SK-N-MC (cell line): ENCODE results near the gene TRIM73.
"Not testable (repeated sequence)": the region's sequence is repeated elsewhere in the genome, so short reads cannot be mapped to it uniquely, and the experiment has no call there.

Experiments used
- EZH2 ChIP-seq: fragments of 200-600 bp; sonication (generic); IDR thresholded peaks from one replicate; pipeline ENCODE4 v1.6.1; 2017; ENCODE audit warnings: antibody characterized with exemption
- FOXP2 ChIP-seq: optimal IDR thresholded peaks from 2 replicates; pipeline ENCODE3; 2011; ENCODE audit warnings: mild to moderate bottlenecking, moderate library complexity; ENCODE audit not compliant: insufficient read depth; ENCODE audit errors: extremely low read length, control extremely low read depth
- POLR2AphosphoS5 ChIP-seq: IDR thresholded peaks from 2 replicates; pipeline ENCODE4 v1.6.1; 2012; ENCODE audit warnings: mild to moderate bottlenecking, low read depth, low read length, borderline replicate concordance

- not testable (repeated sequence) for TF ChIP-seq EZH2, POLR2AphosphoS5, FOXP2
Observed at GRCh38 chr7:75403455-75404443, 8.3 kb downstream of the TRIM73 start.
